Bladder microvascular endothelial cell (primary cell): ENCODE measurements around the gene SBSN. TPM values are rescaled to one million over a fixed set of nuclear protein-coding genes. Genes with fewer than 3 reads are reported as not detected.

Experiments
- total RNA-seq: library from RNA; depleted of rRNA; stranded (reverse); fragments of >200 nt; gene quantifications from 2 replicates; pipeline ENCODE4 v1.2.3, GENCODE V29; 2014

The SBSN gene
- total RNA-seq = not detected in 2 replicates

GRCh38 chr19:35528218-35529038 is at the start of gene SBSN:
Gene SBSN (minus strand): TSS chr19:35528311. CDS start chr19:35528281, 30 bp downstream.

GRCh38 chr19:35563207-35563829 is 35.2 kb upstream of the SBSN start, which contains the start of gene ATP4A:
Gene ATP4A (minus strand): TSS chr19:35563658. CDS start chr19:35563629, 29 bp downstream.

GRCh38 chr19:35545001-35545854 is 17.1 kb upstream of the SBSN start, which contains the start of gene TMEM147:
Gene TMEM147 (plus strand): TSS chr19:35545626. CDS start chr19:35545740, 114 bp downstream.

GRCh38 chr19:35533201-35533821 is 5.2 kb upstream of the SBSN start, which contains the start of gene GAPDHS:
Gene GAPDHS (plus strand): TSS chr19:35533456. CDS start chr19:35533528, 72 bp downstream.

GRCh38 chr19:35513628-35514281 is 14.4 kb downstream of the SBSN start, which contains the start of gene DMKN:
Gene DMKN (minus strand): TSS chr19:35513649. CDS start chr19:35513475, 174 bp downstream.

GRCh38 chr19:35490364-35490763 is 37.7 kb downstream of the SBSN start, which contains the start of gene KRTDAP:
Gene KRTDAP (minus strand): TSS chr19:35490464. CDS start chr19:35490442, 22 bp downstream.

Other genes with a start within 250 kb of the SBSN start
- under 0.01 and 0.06 TPM in 2 replicates for gene HAMP, start 245.8 kb downstream of the SBSN start, total RNA-seq
- 0.69 and 5.0 TPM in 2 replicates for gene MAG, start 236.2 kb downstream of the SBSN start, total RNA-seq
- gene CD22, start 199.1 kb downstream of the SBSN start, total RNA-seq = 1.6 and 1.7 TPM in 2 replicates
- not detected in 2 replicates for gene FFAR1, start 180.4 kb downstream of the SBSN start, total RNA-seq
- gene FFAR3, start 169.9 kb downstream of the SBSN start, total RNA-seq = 0.19 TPM in 1 of 2 replicates, not detected in the other
- gene GPR42, start 157.2 kb downstream of the SBSN start, total RNA-seq = not detected in 2 replicates
- gene FFAR2, start 80.1 kb downstream of the SBSN start, total RNA-seq = not detected in 2 replicates
- not detected in 2 replicates for gene KRTDAP, start 37.8 kb downstream of the SBSN start, total RNA-seq
- 0.13 TPM in 1 of 2 replicates, not detected in the other for gene DMKN, start 14.7 kb downstream of the SBSN start, total RNA-seq
- not detected in 2 replicates for gene GAPDHS, start 5.1 kb upstream of the SBSN start, total RNA-seq
- gene TMEM147, start 17.3 kb upstream of the SBSN start, total RNA-seq = 52.9 and 74.0 TPM in 2 replicates
- not detected in 2 replicates for gene ATP4A, start 35.3 kb upstream of the SBSN start, total RNA-seq
- not detected in 2 replicates for gene PMIS2, start 57.9 kb upstream of the SBSN start, total RNA-seq
- 6.0 and 9.3 TPM in 2 replicates for gene HAUS5, start 84.4 kb upstream of the SBSN start, total RNA-seq
- 32.4 and 33.7 TPM in 2 replicates for gene RBM42, start 100.7 kb upstream of the SBSN start, total RNA-seq
- gene ETV2, start 113.4 kb upstream of the SBSN start, total RNA-seq = 0.13 and 0.49 TPM in 2 replicates
- gene COX6B1, start 120.0 kb upstream of the SBSN start, total RNA-seq = 295 and 323 TPM in 2 replicates
- not detected in 2 replicates for gene UPK1A, start 138.2 kb upstream of the SBSN start, total RNA-seq
- not detected in 2 replicates for gene ZBTB32, start 176.2 kb upstream of the SBSN start, total RNA-seq
- gene KMT2B, start 189.7 kb upstream of the SBSN start, total RNA-seq = 6.2 and 19.6 TPM in 2 replicates
- gene IGFLR1, start 214.1 kb upstream of the SBSN start, total RNA-seq = 0.49 and 0.94 TPM in 2 replicates
- 4.0 and 6.4 TPM in 2 replicates for gene U2AF1L4, start 217.1 kb upstream of the SBSN start, total RNA-seq
- gene PSENEN, start 217.3 kb upstream of the SBSN start, total RNA-seq = 12.3 and 13.8 TPM in 2 replicates
- 3.9 and 5.0 TPM in 2 replicates for gene LIN37, start 220.3 kb upstream of the SBSN start, total RNA-seq
- 0.25 and 0.49 TPM in 2 replicates for gene HSPB6, start 228.7 kb upstream of the SBSN start, total RNA-seq
- gene PROSER3, start 229.9 kb upstream of the SBSN start, total RNA-seq = 1.5 and 2.5 TPM in 2 replicates
- 2.1 and 4.0 TPM in 2 replicates for gene ARHGAP33, start 247.3 kb upstream of the SBSN start, total RNA-seq